ENCODE measurements around the gene EEF1AKMT3.

Gene EEF1AKMT3

DNA sequence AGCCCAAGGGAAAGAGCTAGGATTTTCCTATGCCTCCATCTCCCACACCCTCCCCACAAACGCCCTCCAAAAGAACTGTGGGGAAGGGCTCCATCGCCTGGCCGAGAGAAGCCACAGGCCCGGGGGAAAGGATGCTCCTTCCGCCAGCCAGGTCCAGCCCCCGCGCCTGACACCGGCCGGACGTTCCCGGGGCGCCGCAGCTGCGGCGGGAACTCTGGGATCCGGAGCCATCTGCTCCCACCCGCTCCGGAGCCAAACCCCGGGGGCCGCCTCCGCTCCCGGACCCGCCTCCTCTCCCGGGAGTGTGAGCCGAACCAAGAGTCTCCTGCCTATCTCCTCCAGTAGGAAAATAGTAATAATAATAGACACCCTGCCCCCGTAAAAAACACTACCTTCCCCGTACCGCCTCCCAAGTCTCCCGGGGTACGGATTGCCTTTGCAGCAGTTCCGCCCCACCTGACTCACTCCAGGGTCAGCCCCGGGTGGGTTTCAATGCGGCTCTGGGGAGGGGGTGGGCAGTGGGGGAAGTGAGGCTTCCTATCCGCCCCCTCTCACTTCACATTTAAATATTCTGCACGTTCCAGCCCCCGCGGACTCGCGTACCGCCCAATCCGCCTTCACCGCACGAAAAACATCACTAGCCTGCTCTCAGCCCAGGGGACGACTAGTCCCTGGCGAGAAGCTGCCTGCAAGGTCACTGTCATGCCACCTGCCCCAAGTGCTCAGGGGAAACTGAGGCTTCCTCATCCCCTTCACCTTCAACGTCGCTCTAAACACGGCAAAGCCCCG, 36.3 kb upstream of the EEF1AKMT3 start:
- no peak for DNase-seq

DNA sequence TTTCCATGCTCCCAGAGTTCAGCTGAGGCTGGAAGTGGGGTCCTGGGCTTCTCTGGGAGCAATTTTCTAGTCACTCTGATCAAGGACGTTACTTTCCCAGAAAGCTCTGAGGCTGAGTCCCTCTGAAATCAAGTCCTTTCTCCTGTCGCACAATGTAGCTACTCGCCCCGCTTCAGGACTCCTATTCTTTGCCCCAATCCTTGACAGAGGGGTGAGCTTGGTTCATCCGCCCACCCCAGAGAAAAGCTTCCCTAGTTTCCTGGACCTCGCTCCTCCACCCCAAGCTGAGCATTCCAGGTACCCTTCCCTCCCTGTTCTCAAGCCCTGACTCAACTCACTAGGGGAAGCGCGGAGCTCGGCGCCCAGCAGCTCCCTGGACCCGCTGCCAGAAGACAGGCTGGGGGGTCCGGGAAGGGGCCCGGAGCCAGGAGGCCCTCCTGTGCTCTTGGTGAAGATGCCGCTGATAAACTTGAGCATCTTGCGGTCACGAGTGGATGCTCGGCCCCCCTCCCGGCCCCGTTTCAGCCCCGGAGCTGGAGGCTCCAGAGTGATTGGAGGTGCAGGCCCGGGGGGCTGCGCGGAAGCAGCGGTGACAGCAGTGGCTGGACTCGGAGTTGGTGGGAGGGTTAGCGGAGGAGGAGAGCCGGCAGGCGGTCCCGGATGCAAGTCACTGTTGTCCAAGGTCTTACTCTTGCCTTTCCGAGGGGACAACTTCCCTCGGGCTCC, 35.5 kb upstream of the EEF1AKMT3 start:
- no peak for DNase-seq

DNA sequence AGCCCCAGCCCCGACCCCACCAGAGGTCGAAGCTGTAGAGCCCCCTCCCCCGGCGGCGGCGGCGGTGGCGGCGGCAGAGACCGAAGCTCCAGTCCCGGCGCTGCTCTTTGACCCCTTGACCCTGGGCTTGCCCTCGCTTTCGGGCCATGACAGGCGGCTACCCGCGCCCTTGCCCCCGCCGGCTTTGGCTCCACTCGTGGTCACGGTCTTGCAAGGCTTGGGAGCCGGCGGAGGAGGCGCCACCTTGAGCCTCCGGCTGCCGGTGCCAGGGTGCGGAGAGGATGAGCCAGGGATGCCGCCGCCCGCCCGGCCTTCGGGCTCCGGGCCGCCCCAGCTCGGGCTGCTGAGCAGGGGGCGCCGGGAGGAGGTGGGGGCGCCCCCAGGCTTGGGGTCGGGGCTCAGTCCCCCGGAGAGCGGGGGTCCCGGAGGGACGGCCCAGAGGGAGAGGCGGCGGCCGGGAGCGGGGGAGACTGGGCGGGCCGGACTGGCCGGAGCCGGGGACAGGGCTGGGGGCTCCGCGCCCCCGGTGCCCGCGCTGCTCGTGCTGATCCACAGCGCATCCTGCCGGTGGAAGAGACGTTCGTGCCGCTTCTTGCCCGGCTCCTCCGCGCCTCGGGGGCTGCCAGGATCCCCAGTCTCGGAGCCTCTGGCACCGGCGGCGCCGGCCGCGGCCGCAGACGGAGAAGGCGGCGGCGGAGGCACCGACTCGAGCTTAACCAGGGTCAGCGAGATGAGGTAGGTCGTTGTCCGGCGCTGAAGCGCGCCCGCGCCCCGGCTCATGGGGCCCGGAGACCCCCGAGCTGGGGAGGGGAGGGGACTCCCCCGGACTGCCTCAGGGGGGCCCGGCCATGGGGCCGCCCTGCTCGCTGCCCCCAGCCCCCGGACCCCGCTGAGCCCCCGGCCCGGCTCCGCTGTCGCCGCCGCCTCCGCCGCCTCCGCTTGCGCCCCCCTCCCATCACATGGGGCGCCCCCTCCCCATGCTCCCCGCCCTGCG, 34.6 kb upstream of the EEF1AKMT3 start:
- no peak for DNase-seq

DNA sequence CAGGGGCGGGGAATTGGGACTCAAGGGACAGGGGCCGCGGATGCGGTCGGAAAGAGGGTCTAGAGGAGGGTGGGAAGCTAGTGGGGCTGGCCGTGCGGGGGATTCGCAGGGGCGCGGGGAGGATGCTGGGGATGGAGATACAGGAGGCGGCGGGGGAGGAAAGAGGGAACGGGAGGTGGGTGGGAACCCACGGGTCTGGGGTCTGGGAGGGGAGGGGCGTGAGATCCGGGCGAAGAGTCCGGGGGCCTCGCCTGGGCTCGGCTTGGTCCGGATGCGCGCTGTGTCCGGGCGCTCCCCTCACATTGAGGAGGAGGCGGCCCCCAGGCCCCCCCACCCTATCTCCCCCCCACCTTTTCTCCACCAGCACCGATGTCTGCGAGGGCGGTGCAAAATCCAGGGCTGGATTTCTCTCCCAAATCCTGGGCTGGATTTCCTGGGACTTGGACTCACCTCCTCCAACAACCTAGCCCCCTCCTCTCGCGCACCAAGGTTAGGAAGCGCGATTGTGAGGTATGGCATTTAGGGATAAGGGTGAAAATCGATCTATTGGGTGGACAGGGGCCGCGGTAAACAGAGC, 33.7 kb upstream of the EEF1AKMT3 start, which contains the start of gene AGAP2:
AGAP2 (minus strand) TSS at position 82 of the 577 bp plus-strand sequence. CDS start 496 bp downstream, outside the sequence.
- no peak for DNase-seq

DNA sequence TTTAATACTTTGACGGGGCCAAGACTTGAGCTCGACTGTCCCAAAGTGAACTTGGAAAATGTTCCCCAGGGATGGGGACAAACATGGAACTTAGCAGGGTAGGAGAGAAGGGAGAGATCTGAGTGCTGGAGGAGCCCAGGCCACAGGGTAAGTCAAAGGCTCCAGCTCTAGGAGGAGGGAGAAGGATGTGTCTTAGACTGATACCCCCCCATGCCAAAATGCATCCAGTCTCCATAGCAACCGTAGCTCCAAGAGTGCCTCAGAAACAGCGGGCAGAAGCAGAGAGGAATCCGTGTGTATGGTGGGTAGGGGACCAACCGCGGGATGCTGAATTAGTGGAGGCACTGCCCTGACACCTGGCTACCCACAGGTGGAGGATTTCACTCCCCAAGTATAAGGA, 33.0 kb upstream of the EEF1AKMT3 start:
- no peak for DNase-seq

DNA sequence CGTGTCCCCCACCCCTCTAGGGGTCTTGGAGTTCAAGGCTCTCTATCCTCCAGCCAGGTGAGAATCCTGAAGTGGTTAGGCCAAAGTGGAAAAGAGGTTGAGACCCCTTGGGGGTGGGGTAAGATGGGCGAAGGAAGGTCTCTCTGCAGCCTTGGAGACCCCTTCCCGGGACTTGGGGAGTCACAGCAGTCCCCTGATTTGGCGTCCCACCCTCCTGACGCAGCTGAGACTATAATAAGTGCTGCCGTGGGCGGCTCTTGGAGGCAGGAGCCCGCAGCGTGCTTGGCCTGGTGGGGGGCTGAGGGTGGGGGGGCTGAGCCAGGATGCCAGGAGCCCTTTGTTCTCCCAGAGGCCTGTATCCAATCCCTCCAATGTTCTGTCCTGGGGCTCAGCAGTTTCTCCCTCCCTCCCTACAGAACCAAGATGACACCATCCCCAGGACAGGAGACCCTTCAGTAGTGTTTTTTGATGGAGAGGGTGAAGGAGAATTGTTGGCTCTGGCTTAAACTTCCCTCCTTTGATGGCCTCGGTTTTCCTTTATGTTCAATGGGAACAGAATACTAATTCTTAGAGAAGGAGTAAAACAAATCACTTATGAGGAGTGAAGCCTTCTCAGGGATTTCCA, 32.4 kb upstream of the EEF1AKMT3 start:
- no peak for DNase-seq

DNA sequence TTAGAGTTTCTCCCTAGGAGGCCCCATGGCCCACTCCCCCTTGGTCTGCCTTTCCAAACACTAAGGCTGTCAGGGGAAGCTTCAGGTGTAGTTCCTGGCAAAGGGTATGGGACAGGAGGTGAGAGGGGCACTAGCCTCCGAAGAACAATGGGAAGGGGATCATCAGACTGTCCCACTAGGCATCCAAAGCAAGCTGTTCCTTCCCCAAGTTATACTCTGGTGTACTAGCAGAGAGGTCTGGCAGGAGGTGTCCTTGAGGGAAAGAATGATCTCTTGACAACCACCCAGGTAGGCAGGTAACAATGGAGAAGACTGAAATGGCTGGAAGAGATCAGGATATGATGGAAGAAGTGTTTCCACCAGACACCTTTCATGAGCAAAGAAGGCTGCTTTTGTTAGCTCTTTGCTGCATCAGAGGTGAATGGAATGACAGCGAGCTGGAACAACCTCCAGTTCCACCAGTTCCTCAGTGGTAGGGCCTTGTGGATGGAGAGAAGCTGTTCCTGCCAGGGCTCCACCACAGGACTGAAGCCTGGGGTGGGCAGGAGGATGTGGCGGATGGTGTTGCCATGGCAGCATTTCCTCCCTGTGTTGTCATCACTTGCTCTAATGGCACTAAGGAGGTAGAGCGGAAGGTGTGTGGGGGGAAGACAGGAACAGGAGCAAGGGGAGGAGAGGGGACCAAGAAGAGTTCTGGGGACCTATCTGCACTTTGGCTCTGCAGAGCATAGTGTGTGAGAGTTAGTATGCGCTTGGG, 31.6 kb upstream of the EEF1AKMT3 start:
- peak; percentile 55 for DNase-seq

DNA sequence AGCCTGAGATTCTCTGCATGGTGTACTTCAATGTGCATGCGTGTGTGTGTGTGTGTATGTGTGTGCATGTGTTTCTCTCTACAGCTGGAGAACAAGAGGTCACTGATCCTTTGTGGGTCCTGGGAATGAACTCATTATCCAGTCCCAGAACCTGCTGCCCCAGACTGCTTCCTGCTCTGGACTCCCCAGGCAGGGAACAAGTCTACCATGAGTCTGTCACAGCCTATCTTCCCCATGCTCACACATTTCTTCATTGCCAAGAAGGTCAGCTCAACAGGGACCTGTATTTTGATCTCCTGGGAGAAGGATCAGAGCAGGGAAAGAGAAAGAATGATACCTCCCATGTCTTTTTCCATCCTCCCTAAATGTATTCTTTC, 31.0 kb upstream of the EEF1AKMT3 start:
- DNase-seq, result no peak

DNA sequence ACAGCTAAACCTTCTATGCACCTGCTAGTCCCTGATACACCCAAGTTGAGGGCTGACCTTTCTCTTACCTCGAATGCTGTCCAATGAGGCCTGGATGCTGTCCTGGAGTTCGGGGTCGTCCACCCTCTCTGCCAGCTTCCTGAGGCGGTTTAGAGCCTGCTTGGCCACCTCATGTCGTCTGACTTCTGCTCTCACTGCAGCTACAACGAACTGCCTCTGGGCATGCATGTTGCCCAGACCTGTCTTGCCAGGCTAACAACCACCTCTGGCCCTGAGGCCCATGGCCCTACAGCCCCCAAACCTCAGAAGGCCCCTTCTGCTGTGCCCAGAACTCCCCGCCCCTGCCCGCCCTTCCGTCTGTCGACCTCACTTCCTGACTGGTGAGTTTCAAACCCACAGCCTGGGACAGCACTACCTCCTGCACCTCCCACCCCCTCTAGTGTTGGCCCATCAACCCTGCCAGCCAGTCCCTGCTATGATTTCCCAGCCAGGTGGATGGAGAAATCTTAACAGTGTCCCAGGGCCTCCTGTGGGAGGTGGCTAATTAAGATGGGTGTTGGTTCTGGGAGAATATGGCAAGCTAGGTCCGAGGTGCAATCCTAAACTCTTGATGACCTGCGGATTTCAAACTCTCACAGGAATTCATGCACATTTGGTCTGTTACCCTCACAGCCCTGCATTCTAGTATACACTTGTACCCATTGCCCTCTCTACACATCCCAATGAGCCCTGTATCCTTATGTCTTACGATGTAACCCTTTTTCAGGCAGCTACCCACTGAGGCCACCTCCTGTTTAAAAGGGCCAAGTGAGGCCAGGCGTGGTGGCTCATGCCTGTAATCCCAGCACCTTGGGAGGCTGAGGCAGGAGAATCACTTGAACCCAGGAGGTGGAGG, 30.3 kb upstream of the EEF1AKMT3 start:
- peak; percentile 73 for DNase-seq

DNA sequence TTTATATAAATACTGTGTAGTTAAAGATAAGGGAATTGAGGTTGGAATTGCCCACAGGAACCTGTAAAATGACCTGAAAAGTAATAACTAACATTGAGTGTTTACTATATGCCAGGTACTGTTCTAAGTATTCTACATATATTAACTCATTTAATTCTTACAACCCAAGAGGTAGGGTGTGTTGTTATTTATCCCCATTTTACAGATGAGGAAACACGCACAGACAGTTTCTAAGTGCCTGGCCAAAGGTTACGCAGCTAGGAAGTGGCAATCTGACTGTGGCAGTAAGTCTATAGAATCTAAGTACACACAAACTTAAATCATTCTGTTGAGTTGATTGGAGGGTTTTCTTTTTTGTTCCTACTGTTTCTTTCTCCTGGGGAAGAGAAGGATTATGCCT, 28.6 kb upstream of the EEF1AKMT3 start:
- DNase-seq, result no peak

DNA sequence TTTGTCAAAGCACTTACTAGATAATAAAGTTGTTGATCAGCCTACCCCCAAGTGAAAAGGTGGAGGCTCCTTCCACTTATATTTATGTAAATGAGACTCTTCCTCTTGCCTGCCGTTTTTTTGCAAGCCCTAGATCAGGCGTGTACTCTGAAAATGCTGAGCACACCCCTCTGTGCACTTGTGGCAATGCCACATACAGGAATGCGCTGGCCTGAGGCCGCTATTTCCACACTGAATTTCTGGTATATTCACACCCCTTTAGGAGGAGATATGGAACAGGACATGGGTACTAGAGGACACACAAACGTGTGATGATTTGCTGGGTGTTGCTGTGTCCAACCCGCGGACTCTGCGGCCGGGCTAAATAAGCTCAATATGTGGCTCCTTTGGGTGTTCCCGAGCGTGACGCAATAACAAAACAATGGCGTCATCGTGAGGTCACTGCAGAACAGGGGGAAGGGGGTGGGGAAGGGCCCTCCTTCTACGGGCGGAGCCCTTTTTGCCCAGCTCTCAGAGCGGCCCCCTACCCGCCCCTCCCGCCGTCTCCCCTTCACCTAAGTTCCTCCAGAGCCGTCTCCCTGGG, 28.1 kb upstream of the EEF1AKMT3 start:
- DNase-seq, result peak; percentile 79

DNA sequence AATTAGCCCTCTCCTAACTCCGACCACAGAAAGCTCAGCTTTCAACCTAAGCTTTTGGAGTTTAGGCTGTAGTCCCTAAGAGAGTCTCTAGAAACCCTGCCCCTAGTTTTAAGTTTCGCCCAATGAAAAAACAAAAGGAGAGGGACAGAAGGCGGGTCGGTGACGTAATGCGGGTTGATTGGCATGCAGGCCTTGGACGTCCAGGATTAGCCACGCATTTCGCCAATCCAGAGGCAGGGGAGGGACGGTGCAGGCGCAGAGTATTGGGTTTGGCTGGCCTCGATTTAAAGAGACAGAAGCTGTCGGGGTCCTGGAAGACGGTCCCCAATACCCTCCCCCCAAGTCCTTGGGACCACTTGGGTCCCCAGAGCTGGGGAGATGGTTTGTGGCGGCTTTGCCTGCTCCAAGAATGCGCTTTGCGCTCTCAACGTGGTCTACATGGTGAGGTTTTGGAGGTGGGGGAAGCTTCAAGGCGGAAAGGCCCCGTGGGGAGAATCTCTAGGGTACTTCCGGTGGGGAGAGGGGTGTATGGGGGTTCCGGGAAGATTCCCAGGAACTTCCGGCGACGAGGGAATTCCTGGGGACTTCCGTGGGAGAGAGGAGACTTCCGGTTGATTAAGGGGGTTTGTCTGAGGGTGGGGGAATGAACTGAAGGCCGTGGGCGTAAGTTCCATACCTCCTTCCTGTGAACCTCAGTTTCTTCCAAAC, 27.5 kb upstream of the EEF1AKMT3 start, which contains the start of gene TSPAN31:
TSPAN31 (plus strand) TSS at position 263 of the 708 bp plus-strand sequence; CDS start at position 379, 116 bp downstream.
- peak; percentile 95 for DNase-seq

DNA sequence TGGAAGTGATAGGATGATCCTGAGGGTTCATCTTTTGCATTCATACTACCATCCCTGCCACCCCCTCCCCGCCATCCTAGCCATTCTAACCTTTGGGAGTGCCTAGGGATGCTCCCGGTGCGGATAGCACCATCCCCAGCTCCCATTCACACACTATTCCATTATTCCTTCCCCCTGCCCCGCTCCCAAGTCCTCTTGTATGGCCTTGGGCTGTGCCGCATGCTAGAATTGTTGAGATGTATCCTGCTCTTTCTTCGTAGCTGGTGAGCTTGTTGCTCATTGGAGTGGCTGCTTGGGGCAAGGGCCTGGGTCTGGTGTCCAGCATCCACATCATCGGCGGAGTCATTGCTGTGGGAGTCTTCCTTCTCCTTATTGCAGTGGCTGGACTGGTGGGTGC, 26.9 kb upstream of the EEF1AKMT3 start:
- no peak for DNase-seq

DNA sequence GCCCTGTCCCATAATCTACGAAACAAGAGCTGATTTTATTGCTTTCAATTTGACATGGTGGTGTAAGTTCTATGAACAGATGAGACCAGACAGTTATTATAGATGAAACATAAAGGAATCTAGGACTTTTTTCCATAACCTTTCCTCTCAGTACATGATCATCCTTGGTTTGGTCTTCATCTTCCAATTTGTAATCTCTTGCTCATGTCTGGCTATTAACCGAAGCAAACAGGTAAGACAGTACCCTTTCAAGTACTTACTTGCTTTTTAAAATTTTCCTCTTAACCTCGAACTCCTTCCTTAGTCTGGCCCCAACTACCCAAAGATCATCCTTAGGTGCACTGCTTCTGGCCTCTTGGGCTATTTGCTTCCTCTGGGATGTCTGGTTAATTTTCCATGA, 26.4 kb upstream of the EEF1AKMT3 start:
- no peak for DNase-seq

DNA sequence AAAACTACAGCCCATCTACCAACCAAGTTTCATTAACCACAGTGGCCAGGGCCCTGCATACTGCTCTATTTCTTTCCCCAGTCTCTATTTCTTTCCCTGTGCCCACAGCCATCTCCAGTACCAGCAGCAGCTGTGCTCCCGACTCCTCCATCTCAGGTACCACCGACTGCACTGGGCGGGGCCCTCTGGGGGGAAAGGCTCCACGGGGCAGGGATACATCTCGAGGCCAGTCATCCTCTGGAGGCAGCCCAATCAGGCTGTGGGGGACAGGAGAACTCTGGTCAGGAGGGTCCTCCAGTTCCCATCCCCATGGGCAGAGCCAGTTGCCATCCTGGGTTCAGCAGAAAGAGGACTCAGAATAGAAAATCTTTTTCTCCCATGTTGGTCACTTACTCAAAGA, 23.4 kb upstream of the EEF1AKMT3 start:
- no peak for DNase-seq

DNA sequence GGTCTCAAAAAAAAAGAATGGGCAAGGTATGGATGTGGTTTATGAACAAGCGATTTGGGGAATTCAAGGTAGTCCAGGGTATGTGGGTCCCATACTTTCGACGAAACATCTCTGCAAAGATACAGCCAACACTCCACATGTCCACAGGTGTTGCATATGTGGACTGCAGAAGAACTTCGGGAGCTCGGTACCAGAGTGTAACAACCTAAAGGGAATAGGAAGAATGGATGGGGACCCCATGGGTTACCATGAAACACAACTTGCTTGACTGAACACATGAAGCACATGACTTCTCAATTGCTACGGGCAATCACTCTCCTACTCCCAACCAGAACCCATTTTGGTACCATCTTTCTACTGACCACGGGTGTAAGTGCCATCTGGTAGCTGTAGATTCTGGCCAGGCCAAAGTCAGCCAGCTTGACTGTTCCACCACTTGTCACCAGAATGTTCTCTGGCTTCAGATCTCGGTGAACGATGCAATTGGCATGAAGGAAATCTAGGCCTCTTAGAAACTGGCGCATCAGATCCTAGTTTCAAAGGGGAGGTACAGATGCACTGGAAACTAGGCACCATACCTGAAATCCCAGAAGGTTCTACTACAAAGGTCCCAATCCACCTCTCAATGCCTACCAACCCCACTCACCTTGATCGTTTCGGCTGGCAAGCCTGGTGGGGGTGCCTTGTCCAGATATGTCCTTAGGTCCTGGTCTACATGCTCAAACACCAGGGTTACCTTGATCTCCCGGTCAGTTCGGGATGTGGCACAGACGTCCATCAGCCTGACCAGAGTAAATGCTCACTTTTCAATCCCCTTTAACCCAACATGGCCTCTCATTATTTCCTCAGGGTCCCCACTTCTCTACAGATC, 21.6 kb upstream of the EEF1AKMT3 start:
- DNase-seq, result no peak

DNA sequence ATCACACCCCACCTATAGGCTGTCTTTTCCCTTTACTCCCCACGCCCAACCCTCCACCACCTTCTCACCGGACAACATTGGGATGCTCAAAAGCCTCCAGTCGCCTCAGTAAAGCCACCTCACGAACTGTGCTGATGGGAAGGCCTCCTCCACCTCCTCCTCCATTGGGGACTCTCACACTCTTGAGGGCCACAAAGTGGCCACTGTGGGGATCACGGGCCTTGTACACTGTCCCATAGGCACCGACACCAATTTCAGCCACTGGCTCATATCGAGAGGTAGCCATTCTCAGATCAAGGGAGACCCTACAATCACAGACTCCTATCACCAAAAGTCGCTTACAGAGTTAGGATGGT, 21.0 kb upstream of the EEF1AKMT3 start:
- DNase-seq, result no peak
